Heart right ventricle (tissue), 16 donors: ENCODE results near the gene KIAA1586. TPM values are rescaled to one million over a fixed set of nuclear protein-coding genes. Genes with fewer than 3 reads are reported as not detected.

Experiments
- ATAC-seq, 8 donors: fragments of 200-7000 bp; cut with Tn5 transposase; one replicate each; pipeline ENCODE4 v1.9.1; 2020; ENCODE audit warnings: mild to moderate bottlenecking in 8 of 8, moderate library complexity in 8 of 8, moderate number of reproducible peaks in 1 of 8
- DNase-seq, 2 donors: peaks; one replicate each; pipeline ENCODE4 v3.0.0-alpha.2; 2020
- H3K27ac ChIP-seq, 10 donors: fragments of 200-600 bp; sonication (generic) in 2 of 10; one replicate each; pipeline versions ENCODE4 v1.5.0 to v1.8.0; 2020 to 2022; ENCODE audit warnings: mild to moderate bottlenecking in 3 of 10
- H3K27me3 ChIP-seq, 7 donors: fragments of 200-600 bp; one replicate each; pipeline ENCODE4 v1.8.0; 2021 to 2022; ENCODE audit warnings: mild to moderate bottlenecking in 2 of 7
- H3K36me3 ChIP-seq, 9 donors: fragments of 200-600 bp; sonication (generic) in 1 of 9; one replicate each; pipeline versions ENCODE4 v1.5.0 to v1.8.0; 2020 to 2022; ENCODE audit warnings: mild to moderate bottlenecking in 2 of 9
- H3K4me1 ChIP-seq, 9 donors: fragments of 200-600 bp; sonication (generic) in 1 of 9; one replicate each; pipeline versions ENCODE4 v1.5.0 to v1.8.0; 2020 to 2022; ENCODE audit warnings: mild to moderate bottlenecking in 4 of 9
- H3K4me3 ChIP-seq, 10 donors: fragments of 200-600 bp; sonication (generic) in 2 of 10; one replicate each; pipeline versions ENCODE4 v1.5.0 to v1.8.0; 2020 to 2022; ENCODE audit warnings: mild to moderate bottlenecking in 7 of 10, moderate library complexity in 2 of 10
- H3K9me3 ChIP-seq, 11 donors: fragments of 200-600 bp in 10 of 11; sonication (generic) in 2 of 11; one replicate each; pipeline versions ENCODE4 v1.5.0 to v1.8.0; 2013 to 2022; ENCODE audit warnings: mild to moderate bottlenecking in 2 of 11, control low read depth in 1 of 11, moderate library complexity in 1 of 11
- WGBS, 2 donors: extraction: QIAGEN DNeasy Blood & Tissue Kit; methylation state at CpG; one replicate each; pipeline ENCODE4 v1.1.7; 2013; ENCODE audit warnings: inconsistent platforms in 1 of 2; 5-methylcytosine and 5-hydroxymethylcytosine counted together
- intact Hi-C, 10 donors: fragments of 100-400 bp; cut with DNase I; formaldehyde crosslinking; loops; one replicate each; pipeline versions ENCODE4 v1.11.1 to v1.14.2; 2022
- polyA plus RNA-seq, 2 donors: library from polyadenylated mRNA; stranded (reverse); fragments of 200-250 nt; gene quantifications; one replicate each; pipeline ENCODE4 v1.2.3, GENCODE V29; 2013
- total RNA-seq, 10 donors: library from RNA; stranded (reverse); fragmentation: NEBNext Ultra II Directional in 3 of 10; extraction: Animal tissue kit (Norgen Biotek cat#: 25700) in 3 of 10; gene quantifications; one replicate each; pipeline versions ENCODE4 v1.2.1 to v1.2.4, GENCODE V29; 2021 to 2023
- TF ChIP-seq, protein P1 (sequence below), 9 donors: fragments of 200-600 bp; sonication (generic) in 2 of 9; IDR thresholded peaks; one replicate each; pipeline versions ENCODE4 v1.5.0 to v1.8.0; 2021 to 2022; ENCODE audit warnings: antibody characterized with exemption in 9 of 9, mild to moderate bottlenecking in 5 of 9, moderate library complexity in 1 of 9
- donor health status: Arrhythmogenic right ventricular cardiomyopathy.
- donor health status: ischemic (EF 13 %, LVEDD 7.1; RV severe dilation, severe dysfunction).
- donor health status: healthy with polysubstance abuse.
- donor health status: DM: no; HTN: yes; CAD: no.
- donor health status: DM: no; HTN: no; CAD: no.
- donor health status: ischemic (EF 25% LVEDD 6.9; RV normal size, moderate dysfunction).
- donor health status: ischemic (EF 25% LVEDD 5.7; RV mildly dilated, moderate dysfunction).
- donor health status: healthy.
- donor health status: DM: yes; HTN: yes; CAD: no.
- donor health status: Ischemic cardiomyopathy.
- donor health status: ischemic (EF 35%, LVEDD 5.7; RV mildly dilated, moderate dysfunction).
- donor health status: nonischemic (EF 11% LVEDD 7.7; RV severe dilation, severe dysfunction).
- donor health status: DM: yes; HTN: yes; CAD: no.
- donor health status: PGD.
- donor health status: ischemic (EF 29% LVEDD 5.4; RV normal size, mild dysfunction).
- donor health status: nonischemic (EF 23%, LVEDD 6.1; RV moderate dilation, normal function).

Gene KIAA1586
- total and polyA plus RNA-seq, 12 donors = 1.8 to 10.4 (median 7.9) TPM

GRCh38 chr6:57024775-57025174 is 21.7 kb upstream of the KIAA1586 start:
- Histone ChIP-seq H3K27ac (no peak overlapping the region), H3K4me3 (no peak overlapping the region), H3K4me1 (no peaks in the 10 kb centered on the region), H3K27me3 (no peaks in the 10 kb centered on the region), H3K36me3 (no peaks in the 10 kb centered on the region), H3K9me3 (peaks cover 0 to 30% (median 14%) of the 10 kb centered on the region in 11 donors)
- intact Hi-C loops = loop anchor here in 8 of 10 donors (5.0 to 10.0 kb wide), 3 partner anchors 117 to 290 kb away; partner anchors contain the start of gene PRIM2 (in 1 of the 8)
- ATAC-seq = no peak
- TF ChIP-seq, protein P1, sequence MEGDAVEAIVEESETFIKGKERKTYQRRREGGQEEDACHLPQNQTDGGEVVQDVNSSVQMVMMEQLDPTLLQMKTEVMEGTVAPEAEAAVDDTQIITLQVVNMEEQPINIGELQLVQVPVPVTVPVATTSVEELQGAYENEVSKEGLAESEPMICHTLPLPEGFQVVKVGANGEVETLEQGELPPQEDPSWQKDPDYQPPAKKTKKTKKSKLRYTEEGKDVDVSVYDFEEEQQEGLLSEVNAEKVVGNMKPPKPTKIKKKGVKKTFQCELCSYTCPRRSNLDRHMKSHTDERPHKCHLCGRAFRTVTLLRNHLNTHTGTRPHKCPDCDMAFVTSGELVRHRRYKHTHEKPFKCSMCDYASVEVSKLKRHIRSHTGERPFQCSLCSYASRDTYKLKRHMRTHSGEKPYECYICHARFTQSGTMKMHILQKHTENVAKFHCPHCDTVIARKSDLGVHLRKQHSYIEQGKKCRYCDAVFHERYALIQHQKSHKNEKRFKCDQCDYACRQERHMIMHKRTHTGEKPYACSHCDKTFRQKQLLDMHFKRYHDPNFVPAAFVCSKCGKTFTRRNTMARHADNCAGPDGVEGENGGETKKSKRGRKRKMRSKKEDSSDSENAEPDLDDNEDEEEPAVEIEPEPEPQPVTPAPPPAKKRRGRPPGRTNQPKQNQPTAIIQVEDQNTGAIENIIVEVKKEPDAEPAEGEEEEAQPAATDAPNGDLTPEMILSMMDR (IDR thresholded peaks at IDR 0.05) = no peak
- no peak for DNase-seq
- WGBS, 2 donors = 63 to 83% methylated on average over 1 of the region's 1 CpG

- intact Hi-C loops = loop anchor here in 1 of 10 donors (10.0 kb wide), 1 partner anchor 289 kb away; the partner anchor contains the start of gene PRIM2
- WGBS, 2 donors = 70 to 75% methylated on average over 1 of the region's 1 CpG
- ATAC-seq (no peak), DNase-seq (no peak)
- Histone ChIP-seq H3K4me3 (no peak overlapping the region), H3K27me3 (no peaks in the 10 kb centered on the region), H3K4me1 (no peaks in the 10 kb centered on the region), H3K27ac (no peak overlapping the region), H3K36me3 (no peaks in the 10 kb centered on the region), H3K9me3 (peaks cover 0 to 30% (median 14%) of the 10 kb centered on the region in 11 donors)
- TF ChIP-seq, protein P1 (IDR thresholded peaks at IDR 0.05) = no peak
Measured at GRCh38 chr6:57026001-57026400, 20.5 kb upstream of the KIAA1586 start.

- WGBS, 2 donors = 84 to 89% methylated on average over 3 of the region's 3 CpGs
- Histone ChIP-seq H3K36me3 (no peaks in the 10 kb centered on the region), H3K9me3 (peaks cover 0 to 30% (median 14%) of the 10 kb centered on the region in 11 donors), H3K27me3 (no peaks in the 10 kb centered on the region), H3K4me1 (no peaks in the 10 kb centered on the region), H3K27ac (no peak overlapping the region), H3K4me3 (no peak overlapping the region)
- TF ChIP-seq, protein P1 (IDR thresholded peaks at IDR 0.05) = no peak
- DNase-seq (no peak), ATAC-seq (no peak)
- intact Hi-C loops = loop anchor here in 1 of 10 donors (10.0 kb wide), 1 partner anchor 288 kb away; the partner anchor contains the start of gene PRIM2
Measured at GRCh38 chr6:57027301-57027700, 19.2 kb upstream of the KIAA1586 start.

- DNase-seq = no peak
- Histone ChIP-seq H3K27ac (no peak overlapping the region), H3K9me3 (peaks cover 0 to 21% (median 12%) of the 10 kb centered on the region in 11 donors), H3K4me1 (no peaks in the 10 kb centered on the region), H3K27me3 (peaks cover 0 to under 1% (median 0%) of the 10 kb centered on the region in 7 donors), H3K4me3 (no peak overlapping the region), H3K36me3 (no peaks in the 10 kb centered on the region)
- ATAC-seq = no peak
- TF ChIP-seq, protein P1 (IDR thresholded peaks at IDR 0.05) = no peak
- intact Hi-C loops = loop anchor here in 1 of 10 donors (10.0 kb wide), 1 partner anchor 286 kb away; the partner anchor contains the start of gene PRIM2
- 87 to 88% methylated on average over 9 of the region's 9 CpGs for WGBS, 2 donors
Measured at GRCh38 chr6:57029213-57029612, 17.3 kb upstream of the KIAA1586 start.
